Measurements from ENCODE around the gene SASS6. TPM values are rescaled to one million over a fixed set of nuclear protein-coding genes. Genes with fewer than 3 reads are reported as not detected.

The SASS6 gene
- total and polyA plus RNA-seq, 2 donors from 2014 or later, result 1.1 to 2.1 TPM

DNA sequence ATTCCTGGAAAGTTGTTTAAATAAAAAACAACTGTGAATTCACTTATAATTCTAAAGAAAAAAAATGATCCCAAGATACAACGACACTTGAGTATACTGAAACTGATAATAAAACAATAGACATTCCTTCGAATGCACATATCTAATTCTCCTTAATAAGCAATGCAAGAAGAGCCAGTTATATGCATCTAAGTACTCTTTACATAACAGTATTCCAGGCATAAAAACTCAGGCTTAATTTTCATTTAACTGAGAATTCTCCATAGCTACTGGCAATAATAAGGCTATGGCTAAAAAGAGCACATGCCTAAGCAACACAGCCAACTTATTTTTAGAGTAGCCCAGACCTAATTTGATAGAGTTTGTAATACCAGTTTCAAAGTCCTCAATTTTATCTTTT lies 31.2 kb downstream of the SASS6 start:
- DNase-seq (no peak), FAIRE-seq (no peak)
- intact Hi-C loops (cut with DNase I), result no loop called here
- Histone ChIP-seq H3K9ac (ENCODE audit: low read length in 3 of 3) (no peak overlapping the region), H3K36me3 (ENCODE audit: control insufficient read depth in 2 of 3, insufficient read depth in 3 of 3, low read length in 3 of 3) (peaks cover 2 to 4% (median 3%) of the 10 kb centered on the region in 3 donors), H3K9me3 (ENCODE audit: control insufficient read depth in 2 of 3, insufficient read depth in 1 of 3, low read length in 3 of 3) (no peaks in the 10 kb centered on the region), H3K4me1 (ENCODE audit: control insufficient read depth in 2 of 3, insufficient read depth in 2 of 3, low read depth in 1 of 3, low read length in 3 of 3) (no peaks in the 10 kb centered on the region), H3K27me3 (ENCODE audit: control insufficient read depth, insufficient read depth, low read length) (no peaks in the 10 kb centered on the region), H3K27ac (ENCODE audit: low read depth in 2 of 2, low read length in 2 of 2) (no peak overlapping the region), H3K4me3 (ENCODE audit: low read length in 3 of 3) (no peak overlapping the region)
- TF ChIP-seq, protein P1, sequence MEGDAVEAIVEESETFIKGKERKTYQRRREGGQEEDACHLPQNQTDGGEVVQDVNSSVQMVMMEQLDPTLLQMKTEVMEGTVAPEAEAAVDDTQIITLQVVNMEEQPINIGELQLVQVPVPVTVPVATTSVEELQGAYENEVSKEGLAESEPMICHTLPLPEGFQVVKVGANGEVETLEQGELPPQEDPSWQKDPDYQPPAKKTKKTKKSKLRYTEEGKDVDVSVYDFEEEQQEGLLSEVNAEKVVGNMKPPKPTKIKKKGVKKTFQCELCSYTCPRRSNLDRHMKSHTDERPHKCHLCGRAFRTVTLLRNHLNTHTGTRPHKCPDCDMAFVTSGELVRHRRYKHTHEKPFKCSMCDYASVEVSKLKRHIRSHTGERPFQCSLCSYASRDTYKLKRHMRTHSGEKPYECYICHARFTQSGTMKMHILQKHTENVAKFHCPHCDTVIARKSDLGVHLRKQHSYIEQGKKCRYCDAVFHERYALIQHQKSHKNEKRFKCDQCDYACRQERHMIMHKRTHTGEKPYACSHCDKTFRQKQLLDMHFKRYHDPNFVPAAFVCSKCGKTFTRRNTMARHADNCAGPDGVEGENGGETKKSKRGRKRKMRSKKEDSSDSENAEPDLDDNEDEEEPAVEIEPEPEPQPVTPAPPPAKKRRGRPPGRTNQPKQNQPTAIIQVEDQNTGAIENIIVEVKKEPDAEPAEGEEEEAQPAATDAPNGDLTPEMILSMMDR (IDR thresholded peaks at IDR 0.05; ENCODE audit: borderline replicate concordance, extremely low read depth, insufficient read depth), result no peak

DNA sequence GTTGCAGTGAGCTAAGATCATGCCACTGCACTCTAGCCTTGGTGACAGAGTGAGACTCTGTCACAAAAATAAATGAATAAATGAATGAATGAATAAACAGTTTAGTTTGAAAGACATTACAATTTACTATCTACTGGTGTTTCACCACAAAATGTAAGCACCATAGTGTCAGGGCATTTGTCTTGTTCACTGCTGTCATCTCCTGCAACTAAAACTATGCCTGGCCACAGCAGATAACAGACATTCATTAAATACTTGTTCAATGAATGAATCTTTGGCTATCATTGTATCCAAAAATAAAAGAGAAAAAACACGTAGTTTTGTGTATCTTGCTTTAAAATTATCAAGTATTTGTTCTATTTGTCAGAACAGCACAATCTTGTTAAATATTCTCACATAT lies 32.5 kb downstream of the SASS6 start:
- intact Hi-C loops (cut with DNase I), result no loop called here
- Histone ChIP-seq H3K27ac (ENCODE audit: low read depth in 2 of 2, low read length in 2 of 2) (no peak overlapping the region), H3K36me3 (ENCODE audit: control insufficient read depth in 2 of 3, insufficient read depth in 3 of 3, low read length in 3 of 3) (peaks cover 0 to 3% (median 3%) of the 10 kb centered on the region in 3 donors), H3K27me3 (ENCODE audit: control insufficient read depth, insufficient read depth, low read length) (no peaks in the 10 kb centered on the region), H3K4me3 (ENCODE audit: low read length in 3 of 3) (no peak overlapping the region), H3K9ac (ENCODE audit: low read length in 3 of 3) (no peak overlapping the region), H3K4me1 (ENCODE audit: control insufficient read depth in 2 of 3, insufficient read depth in 2 of 3, low read depth in 1 of 3, low read length in 3 of 3) (no peaks in the 10 kb centered on the region), H3K9me3 (ENCODE audit: control insufficient read depth in 2 of 3, insufficient read depth in 1 of 3, low read length in 3 of 3) (no peaks in the 10 kb centered on the region)
- TF ChIP-seq, protein P1 (IDR thresholded peaks at IDR 0.05; ENCODE audit: borderline replicate concordance, extremely low read depth, insufficient read depth), result no peak
- FAIRE-seq, result no peak
- DNase-seq, result no peak

DNA sequence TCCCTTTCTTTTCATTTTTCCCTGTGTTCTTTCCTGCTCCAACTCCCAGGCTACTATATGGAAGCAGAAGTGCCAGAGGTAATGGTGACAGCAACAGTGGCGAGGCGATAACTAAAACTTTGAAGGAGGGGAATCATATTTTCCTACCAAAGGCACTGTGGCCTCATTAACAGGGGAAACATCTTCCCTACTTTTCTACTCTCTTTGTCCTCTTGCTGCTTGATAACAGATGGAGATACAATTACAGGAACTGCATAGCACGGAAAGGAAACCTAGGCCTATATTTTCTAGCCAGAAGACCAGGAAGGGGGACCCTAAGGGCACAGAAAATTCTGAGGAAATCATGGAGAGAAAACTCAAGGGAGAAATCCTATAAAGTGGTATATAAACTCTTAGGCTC lies 42.3 kb downstream of the SASS6 start:
- no peaks in the 10 kb centered on the region for H3K27me3 ChIP-seq (ENCODE audit: control insufficient read depth, insufficient read depth, low read length)
- no peak overlapping the region for H3K4me3 ChIP-seq (ENCODE audit: low read length in 3 of 3)
- no peaks in the 10 kb centered on the region for H3K36me3 ChIP-seq (ENCODE audit: control insufficient read depth in 2 of 3, insufficient read depth in 3 of 3, low read length in 3 of 3)
- FAIRE-seq, result no peak
- intact Hi-C loops (cut with DNase I), result no loop called here
- no peaks in the 10 kb centered on the region for H3K4me1 ChIP-seq (ENCODE audit: control insufficient read depth in 2 of 3, insufficient read depth in 2 of 3, low read depth in 1 of 3, low read length in 3 of 3)
- H3K9me3 ChIP-seq (ENCODE audit: control insufficient read depth in 2 of 3, insufficient read depth in 1 of 3, low read length in 3 of 3), result no peaks in the 10 kb centered on the region
- DNase-seq, result no peak
- no peak overlapping the region for H3K9ac ChIP-seq (ENCODE audit: low read length in 3 of 3)
- H3K27ac ChIP-seq (ENCODE audit: low read depth in 2 of 2, low read length in 2 of 2), result no peak overlapping the region
- TF ChIP-seq, protein P1 (IDR thresholded peaks at IDR 0.05; ENCODE audit: borderline replicate concordance, extremely low read depth, insufficient read depth), result no peak

DNA sequence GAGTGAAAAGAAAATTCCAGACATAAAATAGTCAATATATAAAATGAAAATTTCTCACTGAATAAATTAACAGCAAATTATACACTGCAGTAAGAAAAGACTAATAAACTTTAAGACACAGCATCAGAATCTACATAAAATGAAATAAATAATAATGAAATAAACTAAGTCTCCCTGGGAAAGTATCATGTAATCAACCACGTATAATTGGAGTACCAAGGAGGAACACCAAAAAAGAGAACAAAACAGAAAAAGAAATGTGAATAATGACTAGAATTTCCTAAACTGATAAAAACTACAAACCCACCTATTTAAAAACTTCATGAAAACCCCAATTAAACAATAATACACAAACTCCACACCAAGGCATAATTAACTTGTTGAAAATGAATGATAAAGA lies 43.6 kb downstream of the SASS6 start:
- DNase-seq, result no peak
- TF ChIP-seq, protein P1 (IDR thresholded peaks at IDR 0.05; ENCODE audit: borderline replicate concordance, extremely low read depth, insufficient read depth), result no peak
- Histone ChIP-seq H3K36me3 (ENCODE audit: control insufficient read depth in 2 of 3, insufficient read depth in 3 of 3, low read length in 3 of 3) (no peaks in the 10 kb centered on the region), H3K9me3 (ENCODE audit: control insufficient read depth in 2 of 3, insufficient read depth in 1 of 3, low read length in 3 of 3) (no peaks in the 10 kb centered on the region), H3K27me3 (ENCODE audit: control insufficient read depth, insufficient read depth, low read length) (no peaks in the 10 kb centered on the region), H3K9ac (ENCODE audit: low read length in 3 of 3) (no peak overlapping the region), H3K4me1 (ENCODE audit: control insufficient read depth in 2 of 3, insufficient read depth in 2 of 3, low read depth in 1 of 3, low read length in 3 of 3) (no peaks in the 10 kb centered on the region), H3K4me3 (ENCODE audit: low read length in 3 of 3) (no peak overlapping the region), H3K27ac (ENCODE audit: low read depth in 2 of 2, low read length in 2 of 2) (no peak overlapping the region)
- intact Hi-C loops (cut with DNase I), result no loop called here
- FAIRE-seq, result peak; percentile 47
